ENCODE results near the gene SLIT3.

SLIT3 gene

DNA sequence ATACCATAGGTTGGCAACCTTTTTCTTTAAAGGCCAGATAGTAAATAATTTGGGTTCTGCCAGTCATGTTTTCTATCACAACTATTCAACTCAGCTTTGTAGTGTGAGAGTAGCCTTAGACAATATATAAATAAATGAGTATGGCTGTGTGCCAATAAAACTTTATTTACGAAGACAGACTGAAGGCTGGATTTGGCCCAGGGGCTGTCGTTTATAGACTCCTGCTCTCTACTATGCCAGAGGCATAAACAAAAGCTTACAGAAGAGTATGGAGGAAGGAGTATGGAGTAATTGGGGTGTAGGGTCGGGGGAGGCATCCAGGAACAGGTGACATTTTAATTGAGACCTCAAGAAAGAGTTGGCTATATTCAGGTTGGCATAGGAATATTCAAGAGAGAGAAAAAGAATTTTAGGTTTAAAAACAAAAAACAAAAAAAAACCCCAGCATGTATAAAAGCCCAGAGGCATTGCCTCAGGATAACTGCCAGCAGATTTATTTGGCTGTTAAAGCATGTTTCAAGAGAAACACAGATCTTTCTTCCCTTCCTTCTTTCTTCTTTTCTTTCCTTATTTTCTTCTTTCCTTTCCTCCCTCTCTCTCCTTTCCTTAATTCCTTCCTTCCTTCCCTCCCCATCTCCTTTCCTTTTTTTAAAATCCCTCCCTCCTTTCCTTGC lies 39.9 kb downstream of the SLIT3 start:
- no peak overlapping the region for H3K9ac ChIP-seq (ENCODE audit: low read length)
- H3K4me1 ChIP-seq (ENCODE audit: control insufficient read depth, low read depth, low read length) = no peaks in the 10 kb centered on the region
- H3K9me3 ChIP-seq (ENCODE audit: control insufficient read depth, low read depth, low read length) = no peaks in the 10 kb centered on the region
- no peaks in the 10 kb centered on the region for H3K36me3 ChIP-seq (ENCODE audit: control insufficient read depth, low read depth, low read length)
- H3K4me3 ChIP-seq (ENCODE audit: low read length) = no peak overlapping the region
- H3K27ac ChIP-seq (ENCODE audit: low read length) = no peak overlapping the region
- H3K27me3 ChIP-seq (ENCODE audit: control insufficient read depth, insufficient read depth, low read length) = no peaks in the 10 kb centered on the region

DNA sequence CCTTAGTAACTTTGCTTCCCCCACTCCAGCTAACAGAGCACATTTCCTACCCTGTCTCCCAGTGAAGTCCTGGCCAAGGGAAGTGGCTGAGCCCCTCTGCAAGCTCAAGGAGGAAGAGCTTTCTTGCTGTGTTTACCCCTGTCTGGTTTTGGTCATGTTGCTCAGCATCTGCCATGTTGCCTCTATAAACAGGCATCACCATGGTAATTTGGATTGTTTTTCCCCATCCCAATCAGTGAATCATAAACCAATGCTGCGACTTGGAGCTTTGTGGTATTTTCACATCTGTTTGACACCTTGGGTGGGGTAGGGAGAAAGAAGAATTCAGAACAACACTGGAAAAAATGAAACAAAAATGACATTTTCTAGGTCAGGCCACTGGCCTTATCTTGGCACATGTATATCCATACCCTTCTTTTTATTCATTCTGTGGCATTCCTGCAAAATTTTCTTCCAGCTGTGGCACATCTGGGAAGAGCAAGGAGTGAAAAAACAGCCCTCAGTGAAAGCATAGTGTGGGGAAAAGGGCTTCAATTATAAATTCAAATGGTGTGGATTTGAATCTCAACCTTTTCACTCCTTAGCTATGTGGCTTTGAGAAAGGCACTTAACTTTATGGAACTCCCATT lies 42.5 kb downstream of the SLIT3 start:
- no peaks in the 10 kb centered on the region for H3K27me3 ChIP-seq (ENCODE audit: control insufficient read depth, insufficient read depth, low read length)
- no peak overlapping the region for H3K9ac ChIP-seq (ENCODE audit: low read length)
- H3K4me1 ChIP-seq (ENCODE audit: control insufficient read depth, low read depth, low read length) = no peaks in the 10 kb centered on the region
- H3K36me3 ChIP-seq (ENCODE audit: control insufficient read depth, low read depth, low read length) = no peaks in the 10 kb centered on the region
- H3K27ac ChIP-seq (ENCODE audit: low read length) = no peak overlapping the region
- no peak overlapping the region for H3K4me3 ChIP-seq (ENCODE audit: low read length)
- no peaks in the 10 kb centered on the region for H3K9me3 ChIP-seq (ENCODE audit: control insufficient read depth, low read depth, low read length)

DNA sequence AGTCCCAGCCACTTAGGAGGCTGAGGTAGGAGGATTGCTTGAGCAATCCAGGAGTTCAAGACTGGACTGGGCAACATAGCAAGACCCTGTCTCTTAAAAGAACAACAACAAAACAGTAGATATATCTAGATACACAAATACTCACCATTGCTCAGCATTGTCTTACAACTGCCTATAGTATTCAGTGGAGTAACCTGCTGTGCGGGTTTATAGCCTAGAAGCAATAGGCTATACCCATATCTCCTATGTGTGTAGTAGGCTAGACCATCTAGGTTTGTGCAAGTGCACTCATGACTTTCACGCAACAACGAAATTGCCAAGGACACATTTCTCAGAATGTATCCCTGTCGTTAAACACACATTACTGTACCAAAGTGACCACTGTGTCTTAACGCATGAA lies 44.7 kb downstream of the SLIT3 start:
- no peak overlapping the region for H3K4me3 ChIP-seq (ENCODE audit: low read length)
- H3K36me3 ChIP-seq (ENCODE audit: control insufficient read depth, low read depth, low read length) = no peaks in the 10 kb centered on the region
- no peaks in the 10 kb centered on the region for H3K9me3 ChIP-seq (ENCODE audit: control insufficient read depth, low read depth, low read length)
- no peaks in the 10 kb centered on the region for H3K27me3 ChIP-seq (ENCODE audit: control insufficient read depth, insufficient read depth, low read length)
- H3K27ac ChIP-seq (ENCODE audit: low read length) = no peak overlapping the region
- H3K9ac ChIP-seq (ENCODE audit: low read length) = no peak overlapping the region
- H3K4me1 ChIP-seq (ENCODE audit: control insufficient read depth, low read depth, low read length) = no peaks in the 10 kb centered on the region

DNA sequence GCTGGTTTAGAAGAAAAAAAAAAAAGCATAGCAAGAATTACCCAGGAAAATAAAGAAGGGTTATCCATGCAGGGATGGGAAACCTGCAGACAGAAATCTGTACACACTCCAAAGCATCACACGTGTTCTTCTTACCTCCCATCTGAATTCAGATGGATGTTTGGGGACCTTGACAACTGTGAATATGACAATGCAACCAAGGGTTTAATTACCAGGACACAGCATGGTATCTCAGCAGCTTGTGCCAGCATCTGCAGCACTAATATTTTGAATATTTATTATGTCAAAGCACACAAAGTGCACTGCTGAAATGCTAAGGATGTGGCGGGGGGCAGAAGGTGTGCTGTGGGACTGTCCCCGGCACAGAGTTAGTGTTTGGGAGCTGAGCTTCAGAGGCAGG lies 47.9 kb downstream of the SLIT3 start:
- no peak overlapping the region for H3K9ac ChIP-seq (ENCODE audit: low read length)
- no peak overlapping the region for H3K4me3 ChIP-seq (ENCODE audit: low read length)

DNA sequence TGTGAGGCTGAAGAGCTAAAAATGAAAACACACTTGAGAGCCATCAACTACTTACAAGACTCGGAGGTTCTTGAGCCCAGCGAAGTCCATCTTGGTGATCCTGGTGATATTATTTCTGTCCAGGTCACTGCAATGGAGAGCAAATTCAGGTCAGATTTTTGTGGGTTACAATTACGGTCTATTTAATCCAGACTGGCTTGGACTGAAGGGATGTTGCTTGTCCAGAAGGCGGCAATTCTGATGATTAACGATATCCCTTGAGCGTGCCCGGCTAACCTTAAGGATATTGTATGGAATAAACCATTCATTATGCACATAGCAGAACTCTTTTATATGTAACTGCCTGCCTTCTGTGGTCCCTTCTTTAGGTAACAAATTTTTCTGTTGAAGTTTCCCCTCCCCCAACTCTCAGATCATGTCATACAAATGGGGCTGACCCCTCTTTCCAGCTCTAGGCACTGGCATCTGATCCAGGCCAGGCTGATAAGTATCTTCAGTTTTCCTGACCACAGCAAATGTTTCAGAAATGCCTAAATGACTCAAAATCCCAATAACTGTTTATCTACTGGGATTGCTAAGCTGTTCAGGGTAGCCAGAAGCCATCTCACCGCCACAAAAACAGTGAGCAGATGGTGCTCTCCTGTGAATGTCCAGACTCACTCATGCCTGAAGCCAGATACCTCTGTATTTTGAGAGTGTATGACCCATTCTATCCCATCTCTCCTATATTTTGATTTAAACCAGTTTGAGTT lies 49.4 kb downstream of the SLIT3 start:
- Histone ChIP-seq H3K4me3 (ENCODE audit: low read length) (no peak overlapping the region), H3K27ac (ENCODE audit: low read length) (no peak overlapping the region), H3K9me3 (ENCODE audit: control insufficient read depth, low read depth, low read length) (no peaks in the 10 kb centered on the region), H3K4me1 (ENCODE audit: control insufficient read depth, low read depth, low read length) (no peaks in the 10 kb centered on the region), H3K9ac (ENCODE audit: low read length) (no peak overlapping the region), H3K27me3 (ENCODE audit: control insufficient read depth, insufficient read depth, low read length) (no peaks in the 10 kb centered on the region), H3K36me3 (ENCODE audit: control insufficient read depth, low read depth, low read length) (no peaks in the 10 kb centered on the region)

More for the DNA sequence above, 47.9 kb downstream of the SLIT3 start:
- Histone ChIP-seq H3K36me3 (ENCODE audit: control insufficient read depth, low read depth, low read length) (no peaks in the 10 kb centered on the region), H3K27me3 (ENCODE audit: control insufficient read depth, insufficient read depth, low read length) (no peaks in the 10 kb centered on the region), H3K9me3 (ENCODE audit: control insufficient read depth, low read depth, low read length) (no peaks in the 10 kb centered on the region), H3K4me1 (ENCODE audit: control insufficient read depth, low read depth, low read length) (no peaks in the 10 kb centered on the region), H3K27ac (ENCODE audit: low read length) (no peak overlapping the region)

DNA sequence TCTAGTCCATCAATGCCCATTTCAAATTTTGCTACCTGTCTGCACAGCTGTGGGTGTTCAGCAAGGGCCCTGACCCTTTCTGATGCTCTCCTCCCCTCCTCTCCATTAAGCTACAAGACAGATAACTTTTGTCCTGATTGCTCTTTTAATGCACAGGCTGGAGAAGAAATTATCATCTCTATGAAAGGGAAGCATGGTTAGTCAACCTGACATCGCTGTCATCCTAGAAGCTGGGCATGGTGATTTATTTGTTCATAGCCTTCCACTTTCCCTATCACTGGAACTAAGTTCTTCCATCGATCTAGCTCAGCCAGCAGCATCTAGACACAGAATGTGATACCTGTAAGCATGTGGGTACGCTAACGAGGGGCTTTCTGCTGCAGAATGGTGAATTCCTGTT lies 50.1 kb downstream of the SLIT3 start:
- Histone ChIP-seq H3K27me3 (ENCODE audit: control insufficient read depth, insufficient read depth, low read length) (no peaks in the 10 kb centered on the region), H3K4me3 (ENCODE audit: low read length) (no peak overlapping the region), H3K27ac (ENCODE audit: low read length) (no peak overlapping the region), H3K9ac (ENCODE audit: low read length) (no peak overlapping the region), H3K9me3 (ENCODE audit: control insufficient read depth, low read depth, low read length) (no peaks in the 10 kb centered on the region), H3K36me3 (ENCODE audit: control insufficient read depth, low read depth, low read length) (no peaks in the 10 kb centered on the region), H3K4me1 (ENCODE audit: control insufficient read depth, low read depth, low read length) (no peaks in the 10 kb centered on the region)

DNA sequence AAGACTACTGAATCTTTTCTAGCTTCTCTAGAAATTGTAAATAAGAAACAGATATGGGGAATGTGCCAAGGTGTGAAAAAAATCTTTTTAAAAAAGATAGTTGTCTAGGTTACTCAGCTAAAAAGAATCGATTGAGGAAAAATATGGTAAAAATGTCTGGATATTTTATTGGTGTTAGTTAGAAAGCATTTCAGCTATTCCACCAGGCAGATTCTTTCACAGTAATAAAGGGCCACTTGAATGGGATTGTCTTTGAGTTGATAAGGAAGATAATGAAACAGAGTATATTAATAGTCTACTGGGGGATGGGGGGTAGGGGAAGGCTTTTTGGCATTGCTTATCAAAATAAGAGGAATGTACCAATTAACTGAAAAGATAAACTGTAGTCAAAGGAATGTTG lies 51.9 kb downstream of the SLIT3 start:
- Histone ChIP-seq H3K27ac (ENCODE audit: low read length) (no peak overlapping the region), H3K9me3 (ENCODE audit: control insufficient read depth, low read depth, low read length) (no peaks in the 10 kb centered on the region), H3K9ac (ENCODE audit: low read length) (no peak overlapping the region), H3K4me3 (ENCODE audit: low read length) (no peak overlapping the region), H3K27me3 (ENCODE audit: control insufficient read depth, insufficient read depth, low read length) (no peaks in the 10 kb centered on the region), H3K36me3 (ENCODE audit: control insufficient read depth, low read depth, low read length) (no peaks in the 10 kb centered on the region), H3K4me1 (ENCODE audit: control insufficient read depth, low read depth, low read length) (no peaks in the 10 kb centered on the region)

DNA sequence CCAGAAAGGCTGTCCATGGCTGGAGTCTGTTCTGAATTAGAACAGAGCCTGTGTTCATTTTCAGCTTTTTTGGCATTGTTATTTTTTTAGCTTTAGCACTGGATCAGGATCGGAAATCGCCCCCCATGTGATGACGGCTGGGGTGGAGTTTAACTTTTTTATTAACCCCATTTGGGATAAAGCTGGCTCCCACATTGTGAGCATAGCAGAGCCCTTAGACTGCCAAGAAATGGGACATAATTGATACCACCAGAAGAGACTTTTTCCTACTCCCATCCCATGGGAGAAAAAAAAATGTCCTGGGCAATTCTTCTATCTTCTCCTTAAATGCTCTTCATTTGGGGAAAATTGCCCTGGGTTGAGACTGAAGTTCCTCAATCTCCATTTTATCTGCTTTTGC lies 52.4 kb downstream of the SLIT3 start:
- Histone ChIP-seq H3K27ac (ENCODE audit: low read length) (no peak overlapping the region), H3K9ac (ENCODE audit: low read length) (no peak overlapping the region), H3K9me3 (ENCODE audit: control insufficient read depth, low read depth, low read length) (no peaks in the 10 kb centered on the region), H3K4me1 (ENCODE audit: control insufficient read depth, low read depth, low read length) (no peaks in the 10 kb centered on the region), H3K27me3 (ENCODE audit: control insufficient read depth, insufficient read depth, low read length) (no peaks in the 10 kb centered on the region), H3K36me3 (ENCODE audit: control insufficient read depth, low read depth, low read length) (no peaks in the 10 kb centered on the region), H3K4me3 (ENCODE audit: low read length) (no peak overlapping the region)

DNA sequence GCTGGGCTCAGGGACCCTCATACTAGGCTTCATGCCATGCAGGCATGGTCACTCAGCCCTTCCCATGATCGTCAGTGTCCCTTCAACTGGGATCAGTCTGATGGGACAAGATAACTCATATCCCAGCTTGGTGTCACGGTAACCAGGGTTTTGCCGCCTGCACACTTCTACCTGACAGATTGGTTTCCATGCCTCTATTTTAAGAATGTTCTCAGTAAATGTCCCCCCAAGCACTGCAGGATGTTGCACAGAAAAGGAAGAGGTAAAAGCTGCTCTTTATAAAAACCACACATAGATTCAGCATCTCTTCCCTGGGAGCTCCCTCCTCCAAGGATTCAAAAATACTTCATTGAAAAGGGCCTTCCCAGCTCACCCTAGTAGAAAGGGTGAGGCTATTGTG lies 56.1 kb downstream of the SLIT3 start:
- Histone ChIP-seq H3K27me3 (ENCODE audit: control insufficient read depth, insufficient read depth, low read length) (no peaks in the 10 kb centered on the region), H3K36me3 (ENCODE audit: control insufficient read depth, low read depth, low read length) (no peaks in the 10 kb centered on the region), H3K9ac (ENCODE audit: low read length) (no peak overlapping the region), H3K27ac (ENCODE audit: low read length) (no peak overlapping the region), H3K9me3 (ENCODE audit: control insufficient read depth, low read depth, low read length) (peaks cover under 1% of the 10 kb centered on the region), H3K4me1 (ENCODE audit: control insufficient read depth, low read depth, low read length) (no peaks in the 10 kb centered on the region), H3K4me3 (ENCODE audit: low read length) (no peak overlapping the region)

DNA sequence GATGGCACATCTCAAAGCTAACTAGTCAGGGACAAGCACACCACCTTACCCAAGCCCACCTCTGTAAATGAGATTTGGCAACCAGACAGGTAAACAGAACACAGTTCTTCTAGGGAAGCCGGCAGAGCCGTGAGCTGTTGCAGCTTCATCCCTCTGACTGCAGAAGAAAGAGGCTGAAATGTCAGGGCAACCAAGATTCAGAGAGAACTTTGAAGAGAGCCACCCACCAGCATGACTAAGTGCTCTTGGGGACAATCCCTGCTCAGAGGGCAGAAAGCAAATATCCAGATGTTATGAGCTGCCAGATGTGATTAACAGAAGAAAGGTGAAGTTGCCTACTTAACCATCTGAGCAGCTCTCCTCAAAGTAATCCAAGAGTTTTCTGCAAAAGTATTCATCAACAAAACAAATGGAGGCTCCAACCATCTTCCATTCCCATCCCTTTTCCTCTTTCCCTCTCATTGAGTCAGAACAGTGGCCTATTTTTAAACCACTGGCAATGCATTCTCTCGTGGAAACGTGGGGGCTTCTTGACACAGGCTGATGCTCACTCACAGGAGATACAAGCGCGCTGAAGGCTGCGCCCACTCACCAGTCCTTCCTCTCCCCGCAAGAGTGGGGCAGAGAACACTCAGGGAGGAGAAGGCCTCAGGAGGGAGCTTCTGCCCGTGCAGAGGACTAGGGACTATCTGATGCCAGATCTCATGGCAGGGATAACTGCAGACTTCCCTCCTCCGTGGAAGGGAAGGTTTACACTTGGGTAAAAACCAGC lies 57.1 kb downstream of the SLIT3 start:
- H3K4me3 ChIP-seq (ENCODE audit: low read length) = no peak overlapping the region
- no peaks in the 10 kb centered on the region for H3K36me3 ChIP-seq (ENCODE audit: control insufficient read depth, low read depth, low read length)
- no peaks in the 10 kb centered on the region for H3K4me1 ChIP-seq (ENCODE audit: control insufficient read depth, low read depth, low read length)
- peaks cover 3% of the 10 kb centered on the region for H3K9me3 ChIP-seq (ENCODE audit: control insufficient read depth, low read depth, low read length)
- H3K9ac ChIP-seq (ENCODE audit: low read length) = no peak overlapping the region
- H3K27ac ChIP-seq (ENCODE audit: low read length) = no peak overlapping the region
- no peaks in the 10 kb centered on the region for H3K27me3 ChIP-seq (ENCODE audit: control insufficient read depth, insufficient read depth, low read length)

DNA sequence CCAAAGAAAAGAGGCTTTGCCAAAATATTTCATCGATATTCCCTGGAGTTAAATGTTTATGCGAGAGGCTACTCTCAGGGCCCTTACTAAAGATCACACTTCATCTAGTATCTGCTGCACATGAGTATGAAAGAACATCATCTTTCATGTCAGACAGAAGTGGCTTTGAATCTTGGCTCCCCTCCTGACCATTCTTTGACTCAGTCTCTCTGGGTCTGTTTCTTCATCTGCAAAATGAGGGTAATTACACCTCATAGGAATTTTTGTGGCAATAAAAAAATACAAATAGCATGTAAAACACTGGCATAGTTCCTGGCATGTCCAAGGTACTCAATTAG lies 58.1 kb downstream of the SLIT3 start:
- Histone ChIP-seq H3K9me3 (ENCODE audit: control insufficient read depth, low read depth, low read length) (peaks cover 3% of the 10 kb centered on the region), H3K4me3 (ENCODE audit: low read length) (no peak overlapping the region), H3K27me3 (ENCODE audit: control insufficient read depth, insufficient read depth, low read length) (no peaks in the 10 kb centered on the region), H3K36me3 (ENCODE audit: control insufficient read depth, low read depth, low read length) (no peaks in the 10 kb centered on the region), H3K4me1 (ENCODE audit: control insufficient read depth, low read depth, low read length) (no peaks in the 10 kb centered on the region), H3K9ac (ENCODE audit: low read length) (no peak overlapping the region), H3K27ac (ENCODE audit: low read length) (no peak overlapping the region)
